GM18870 (cell line): ENCODE results near the gene CACUL1.
"Not testable (repeated sequence)": the region's sequence is repeated elsewhere in the genome, so short reads cannot be mapped to it uniquely, and the experiment has no call there.

Experiments
- ATAC-seq: cut with Tn5 transposase; IDR thresholded peaks from one replicate; pipeline ENCODE4 v1.9.1; 2021; ENCODE audit warnings: moderate library complexity; ENCODE audit not compliant: unreplicated experiment

CACUL1 gene

GRCh38 chr10:118658168-118658567, 96.6 kb downstream of the CACUL1 start:
- not testable (repeated sequence) for ATAC-seq

GRCh38 chr10:118645294-118645693, 109.5 kb downstream of the CACUL1 start:
- not testable (repeated sequence) for ATAC-seq

GRCh38 chr10:118642228-118642627, 112.5 kb downstream of the CACUL1 start:
- ATAC-seq = no peak

GRCh38 chr10:118638680-118639079, 116.1 kb downstream of the CACUL1 start:
- no peak for ATAC-seq

- no peak for ATAC-seq
Observed at GRCh38 chr10:118635674-118636402, 118.9 kb downstream of the CACUL1 start.

- no peak for ATAC-seq
Observed at GRCh38 chr10:118633786-118634185, 121.0 kb downstream of the CACUL1 start.

GRCh38 chr10:118629211-118629610, 125.6 kb downstream of the CACUL1 start:
- no peak for ATAC-seq

GRCh38 chr10:118628397-118628796, 126.4 kb downstream of the CACUL1 start:
- ATAC-seq = no peak

- ATAC-seq = no peak
Observed at GRCh38 chr10:118626953-118627352, 127.8 kb downstream of the CACUL1 start.
